RWPE2 (cell line): Measurements from ENCODE around the gene TFF1.

Source experiments
- ATAC-seq: fragments of 200-7000 bp; cut with Tn5 transposase; 3 replicates; pipeline ENCODE4 v1.9.1; 2021; ENCODE audit warnings: low read depth
- DNase-seq: peaks from one replicate; pipeline ENCODE4 v3.0.0-alpha.2; 2020; ENCODE audit warnings: low spot score
- H3K27ac ChIP-seq: fragments of 450-650 bp; 2 replicates; pipeline ENCODE4 v1.5.1; 2017; ENCODE audit warnings: mild to moderate bottlenecking; ENCODE audit not compliant: poor library complexity, severe bottlenecking
- H3K27me3 ChIP-seq: fragments of 250-450 bp; sonication (Bioruptor Pico); 2 replicates; pipeline ENCODE4 v1.5.1; 2021; ENCODE audit warnings: mild to moderate bottlenecking, moderate library complexity; ENCODE audit not compliant: insufficient read depth, poor library complexity, severe bottlenecking
- H3K36me3 ChIP-seq: fragments of 250-450 bp; sonication (Bioruptor Pico); 2 replicates; pipeline ENCODE4 v1.5.1; 2020; ENCODE audit warnings: low read depth, mild to moderate bottlenecking, moderate library complexity
- H3K4me1 ChIP-seq: fragments of 250-450 bp; sonication (Bioruptor Pico); 2 replicates; pipeline ENCODE4 v1.5.1; 2021; ENCODE audit warnings: mild to moderate bottlenecking, moderate library complexity; ENCODE audit not compliant: insufficient read depth, poor library complexity, severe bottlenecking
- H3K4me3 ChIP-seq: fragments of 250-450 bp; sonication (Bioruptor Pico); 2 replicates; pipeline ENCODE4 v1.5.1; 2021; ENCODE audit warnings: mild to moderate bottlenecking, moderate library complexity; ENCODE audit not compliant: severe bottlenecking
- H3K9me3 ChIP-seq: fragments of 250-450 bp; sonication (Bioruptor Pico); 2 replicates; pipeline ENCODE4 v1.5.1; 2021; ENCODE audit warnings: mild to moderate bottlenecking, moderate library complexity; ENCODE audit not compliant: severe bottlenecking
- TF ChIP-seq, protein P1 (sequence below): fragments of 450-650 bp; IDR thresholded peaks from one replicate; pipeline ENCODE4 v1.5.1; 2017; ENCODE audit warnings: mild to moderate bottlenecking, moderate library complexity; ENCODE audit not compliant: poor library complexity, severe bottlenecking

The TFF1 gene

GRCh38 chr21:42392731-42393442, 26.6 kb upstream of the TFF1 start:
- TF ChIP-seq, protein P1, sequence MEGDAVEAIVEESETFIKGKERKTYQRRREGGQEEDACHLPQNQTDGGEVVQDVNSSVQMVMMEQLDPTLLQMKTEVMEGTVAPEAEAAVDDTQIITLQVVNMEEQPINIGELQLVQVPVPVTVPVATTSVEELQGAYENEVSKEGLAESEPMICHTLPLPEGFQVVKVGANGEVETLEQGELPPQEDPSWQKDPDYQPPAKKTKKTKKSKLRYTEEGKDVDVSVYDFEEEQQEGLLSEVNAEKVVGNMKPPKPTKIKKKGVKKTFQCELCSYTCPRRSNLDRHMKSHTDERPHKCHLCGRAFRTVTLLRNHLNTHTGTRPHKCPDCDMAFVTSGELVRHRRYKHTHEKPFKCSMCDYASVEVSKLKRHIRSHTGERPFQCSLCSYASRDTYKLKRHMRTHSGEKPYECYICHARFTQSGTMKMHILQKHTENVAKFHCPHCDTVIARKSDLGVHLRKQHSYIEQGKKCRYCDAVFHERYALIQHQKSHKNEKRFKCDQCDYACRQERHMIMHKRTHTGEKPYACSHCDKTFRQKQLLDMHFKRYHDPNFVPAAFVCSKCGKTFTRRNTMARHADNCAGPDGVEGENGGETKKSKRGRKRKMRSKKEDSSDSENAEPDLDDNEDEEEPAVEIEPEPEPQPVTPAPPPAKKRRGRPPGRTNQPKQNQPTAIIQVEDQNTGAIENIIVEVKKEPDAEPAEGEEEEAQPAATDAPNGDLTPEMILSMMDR = no peak
- DNase-seq = no peak
- Histone ChIP-seq H3K4me1 (peaks cover 8% of the 10 kb centered on the region), H3K27me3 (no peaks in the 10 kb centered on the region), H3K27ac (no peak overlapping the region), H3K36me3 (no peaks in the 10 kb centered on the region), H3K4me3 (no peak overlapping the region), H3K9me3 (no peaks in the 10 kb centered on the region)
- no peak for ATAC-seq

DNA sequence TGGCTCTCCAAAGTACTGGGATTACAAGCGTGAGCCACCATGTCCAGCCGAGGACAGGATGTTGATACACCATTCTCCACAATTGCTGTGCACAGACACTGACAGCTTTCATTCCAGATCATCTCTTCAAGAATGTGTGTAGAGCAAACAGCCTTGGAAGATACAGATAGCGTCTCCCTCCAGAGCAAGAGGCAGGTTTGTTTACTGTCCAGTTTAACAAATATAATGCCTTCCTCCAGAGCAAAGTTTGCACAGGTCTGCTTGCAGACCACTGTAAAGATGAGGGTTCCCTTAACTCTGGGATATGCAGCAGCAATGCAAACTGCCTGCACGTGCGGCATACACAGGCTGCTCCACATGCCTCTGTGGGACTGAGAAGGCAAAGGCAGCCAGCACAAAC, 25.0 kb upstream of the TFF1 start:
- Histone ChIP-seq H3K4me1 (peaks cover 7% of the 10 kb centered on the region), H3K4me3 (no peak overlapping the region), H3K9me3 (no peaks in the 10 kb centered on the region), H3K36me3 (no peaks in the 10 kb centered on the region), H3K27ac (no peak overlapping the region), H3K27me3 (no peaks in the 10 kb centered on the region)
- DNase-seq = no peak
- TF ChIP-seq, protein P1 = no peak
- ATAC-seq = no peak

DNA sequence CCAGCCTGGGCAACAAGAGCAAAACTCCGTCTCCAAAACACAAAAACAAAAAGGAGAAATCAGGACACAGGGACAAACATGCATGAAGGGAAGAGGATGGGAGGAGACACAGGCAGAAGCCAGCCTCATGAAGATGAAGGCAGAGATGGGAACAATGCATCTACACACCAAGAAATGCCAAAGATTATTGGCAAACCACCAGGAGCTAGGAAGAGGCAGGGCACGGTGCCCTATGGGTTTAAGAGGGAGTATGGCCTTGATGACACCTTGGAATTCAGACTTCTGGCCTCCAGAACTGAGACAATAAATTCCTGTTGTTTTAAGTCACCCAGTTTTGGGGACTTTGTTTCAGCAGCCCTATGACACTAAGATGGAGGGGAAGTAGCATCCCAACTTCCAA, 24.4 kb upstream of the TFF1 start:
- no peak for DNase-seq
- no peak overlapping the region for H3K4me3 ChIP-seq
- no peak for ATAC-seq
- no peaks in the 10 kb centered on the region for H3K9me3 ChIP-seq
- H3K27me3 ChIP-seq = no peaks in the 10 kb centered on the region
- H3K27ac ChIP-seq = no peak overlapping the region
- TF ChIP-seq, protein P1 = no peak
- H3K36me3 ChIP-seq = no peaks in the 10 kb centered on the region
- peaks cover 1% of the 10 kb centered on the region for H3K4me1 ChIP-seq

- TF ChIP-seq, protein P1 = no peak
- no peak overlapping the region for H3K4me3 ChIP-seq
- no peaks in the 10 kb centered on the region for H3K4me1 ChIP-seq
Observed at GRCh38 chr21:42390193-42390592, 23.9 kb upstream of the TFF1 start.

DNA sequence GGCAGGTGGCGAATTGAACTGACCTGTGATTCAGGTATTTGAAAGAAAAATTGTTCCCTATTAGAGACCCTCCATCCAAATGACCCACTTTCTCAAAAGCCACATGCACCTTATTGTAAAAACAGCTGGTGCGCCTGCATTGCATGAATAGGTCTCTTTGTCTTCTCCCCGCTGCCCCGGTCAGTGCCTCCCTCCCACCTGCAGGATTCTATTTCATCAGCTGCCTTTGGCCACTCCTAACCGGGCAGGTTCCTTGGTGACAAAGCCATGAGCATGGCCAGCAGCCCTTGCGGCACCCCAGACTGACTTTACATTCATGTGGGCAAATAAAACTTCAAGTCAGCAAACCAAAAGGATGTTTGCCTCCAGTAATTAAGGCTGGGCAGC, 23.1 kb upstream of the TFF1 start:
- ATAC-seq (no peak), DNase-seq (no peak)
- no peak overlapping the region for H3K27ac ChIP-seq
- H3K27me3 ChIP-seq = no peaks in the 10 kb centered on the region
- H3K4me3 ChIP-seq = no peak overlapping the region
- H3K4me1 ChIP-seq = no peaks in the 10 kb centered on the region
- H3K36me3 ChIP-seq = no peaks in the 10 kb centered on the region
- H3K9me3 ChIP-seq = no peaks in the 10 kb centered on the region
- TF ChIP-seq, protein P1 = no peak

More at GRCh38 chr21:42390193-42390592, 23.9 kb upstream of the TFF1 start:
- no peaks in the 10 kb centered on the region for H3K9me3 ChIP-seq
- ATAC-seq (no peak), DNase-seq (no peak)
- no peaks in the 10 kb centered on the region for H3K36me3 ChIP-seq
- no peak overlapping the region for H3K27ac ChIP-seq
- H3K27me3 ChIP-seq = no peaks in the 10 kb centered on the region
